Esophagus squamous epithelium (tissue), 4 donors: ENCODE measurements around the gene MAP3K5.

Source experiments
- CTCF ChIP-seq, 6 experiments: fragments of 450-650 bp in 4 of 6; fragments of 200-600 bp in 2 of 6; sonication (generic) in 2 of 6; IDR thresholded peaks; one replicate each; pipeline ENCODE4 v1.5.1; 2016 to 2019; ENCODE audit warnings: antibody characterized with exemption in 6 of 6, mild to moderate bottlenecking in 4 of 6, moderate library complexity in 4 of 6
- POLR2A ChIP-seq, 4 donors: fragments of 450-650 bp; IDR thresholded peaks; one replicate each; pipeline ENCODE4 v1.6.1; 2017; ENCODE audit warnings: antibody characterized with exemption in 4 of 4, mild to moderate bottlenecking in 4 of 4, moderate library complexity in 3 of 4

GRCh38 chr6:136676075-136676474 lies 116.2 kb downstream of the MAP3K5 start:
- TF ChIP-seq CTCF (IDR thresholded peaks at IDR 0.05) (no peak), POLR2A (IDR thresholded peaks at IDR 0.05) (no peak)
